ENCODE results near the gene EPX.

EPX gene

DNA sequence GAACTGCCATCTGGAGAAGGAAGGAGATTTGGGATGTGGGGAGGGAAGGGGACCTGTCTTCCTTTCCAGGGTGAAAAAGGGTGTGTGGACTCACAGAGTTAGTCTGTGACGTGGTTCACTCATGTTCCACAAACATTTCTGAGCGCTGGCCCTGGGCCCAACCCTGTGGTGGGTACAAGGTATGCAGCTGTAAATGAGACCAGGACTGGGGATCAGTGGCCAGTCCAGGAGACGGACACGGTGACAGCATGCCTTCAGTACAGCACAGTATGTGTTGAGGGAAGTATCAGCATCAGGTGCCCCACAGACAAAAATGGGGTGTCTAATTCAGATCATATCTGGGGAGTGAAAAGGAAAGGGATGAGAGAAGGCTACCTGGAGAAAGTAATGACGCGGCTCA lies 5.5 kb upstream of the EPX start:
- DNase-seq = no peak

DNA sequence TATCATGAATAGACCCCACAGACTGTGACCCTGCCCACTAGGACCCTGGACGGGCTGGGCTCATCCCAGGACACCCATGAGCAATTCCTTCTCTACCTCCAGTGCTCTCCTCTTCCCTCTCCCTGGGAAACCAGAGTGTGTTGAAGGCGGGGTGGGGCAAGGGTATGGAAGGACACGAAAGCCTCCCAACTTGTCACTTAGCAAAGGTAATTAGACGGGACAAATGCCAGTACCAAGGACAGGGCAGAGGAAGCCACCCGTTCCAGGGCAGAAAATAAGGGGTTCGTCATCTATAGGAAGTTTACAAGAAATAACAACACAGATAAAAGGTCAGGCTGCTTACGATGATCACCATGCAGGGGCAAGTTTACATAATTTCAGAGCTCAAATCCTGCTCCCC lies 4.9 kb upstream of the EPX start:
- DNase-seq = no peak

DNA sequence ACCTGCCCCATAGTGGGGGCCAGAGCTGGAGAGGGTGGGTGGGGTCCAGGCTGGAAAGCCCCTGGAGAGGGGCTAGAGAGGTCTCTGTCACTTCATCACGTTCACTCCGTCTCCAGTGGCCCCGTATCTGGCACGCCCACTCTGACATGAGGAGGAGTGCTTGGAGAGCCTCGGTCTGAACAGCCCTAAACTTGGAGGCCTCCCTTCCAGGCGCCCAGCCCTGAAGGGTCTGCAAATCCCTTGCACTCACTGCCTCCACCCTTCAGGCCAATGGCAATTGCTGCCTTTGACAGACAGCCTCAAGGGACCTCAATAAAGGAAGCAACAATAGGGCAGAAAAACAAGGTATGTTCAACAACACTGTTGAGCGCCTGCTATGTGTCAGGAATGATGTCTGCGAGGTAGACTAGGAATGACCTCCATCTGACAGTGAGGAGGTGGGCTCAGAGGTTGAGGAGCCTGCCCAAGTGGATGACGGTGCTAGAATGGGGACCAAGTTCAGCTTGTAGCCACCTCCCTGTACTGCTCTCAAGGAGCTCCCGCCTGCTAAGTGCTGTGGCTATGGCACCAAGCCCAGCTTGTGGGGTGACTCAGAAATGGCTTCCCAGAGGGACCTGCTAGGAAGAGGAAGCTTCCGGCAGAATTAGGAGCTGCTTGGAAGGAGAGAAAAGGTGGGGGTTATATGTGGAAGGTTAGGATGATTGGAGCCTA lies 2.9 kb upstream of the EPX start:
- DNase-seq = no peak

DNA sequence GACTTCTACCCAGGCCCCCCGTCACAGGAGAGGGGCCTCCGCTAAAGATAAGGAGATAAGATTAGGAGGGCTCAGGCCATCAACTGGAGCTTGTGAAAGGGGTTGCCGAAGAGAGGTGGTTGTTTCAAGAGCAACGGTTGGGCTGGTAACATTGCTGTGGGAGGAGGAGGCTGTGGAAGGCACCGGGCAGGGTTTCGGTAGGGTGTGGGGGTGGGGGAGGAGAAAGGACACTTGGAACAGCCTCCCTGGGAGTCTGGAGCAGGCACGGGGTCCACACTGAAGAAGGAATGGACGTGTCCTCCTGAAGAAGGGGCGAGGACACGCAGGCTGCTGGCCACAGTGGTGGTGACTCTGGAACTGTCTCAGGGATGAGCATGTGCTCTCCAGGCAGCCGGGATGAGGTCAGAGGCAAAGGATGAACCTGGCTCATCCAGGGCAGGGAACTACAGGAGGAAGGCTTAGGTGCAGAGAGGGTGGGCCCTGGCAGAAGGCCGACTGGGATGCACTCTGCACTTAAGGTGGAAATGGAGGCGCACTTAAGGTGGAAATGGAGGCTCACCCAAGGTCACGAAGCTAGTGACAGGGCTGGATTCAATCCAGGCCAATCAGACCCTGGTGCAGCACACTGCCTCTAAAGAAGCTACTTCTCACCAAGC lies 1.2 kb upstream of the EPX start:
- no peak for DNase-seq

DNA sequence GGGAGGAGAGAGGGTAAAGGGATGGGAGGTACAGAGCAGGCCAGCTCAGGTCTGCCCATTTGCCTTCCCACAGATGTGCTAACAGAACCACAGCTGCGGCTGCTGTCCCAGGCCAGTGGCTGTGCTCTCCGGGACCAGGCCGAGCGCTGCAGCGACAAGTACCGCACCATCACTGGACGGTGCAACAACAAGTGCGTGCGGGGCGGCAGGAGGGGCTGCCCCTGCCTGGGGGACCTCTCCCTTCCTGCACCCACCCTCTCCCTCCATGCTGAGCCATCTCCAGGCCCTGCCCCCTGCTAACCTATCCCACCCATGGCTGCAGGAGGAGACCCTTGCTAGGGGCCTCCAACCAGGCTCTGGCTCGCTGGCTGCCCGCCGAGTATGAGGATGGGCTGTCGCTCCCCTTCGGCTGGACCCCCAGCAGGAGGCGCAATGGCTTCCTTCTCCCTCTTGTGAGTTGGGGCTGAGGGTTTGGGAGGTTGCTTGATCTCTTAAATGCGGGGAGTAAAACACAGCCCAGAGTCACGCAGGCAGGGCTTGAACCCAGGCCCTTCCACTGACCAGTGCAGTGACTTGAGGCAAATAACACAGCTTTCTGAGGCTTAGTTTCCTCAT lies 1.2 kb downstream of the EPX start:
- no peak for DNase-seq

DNA sequence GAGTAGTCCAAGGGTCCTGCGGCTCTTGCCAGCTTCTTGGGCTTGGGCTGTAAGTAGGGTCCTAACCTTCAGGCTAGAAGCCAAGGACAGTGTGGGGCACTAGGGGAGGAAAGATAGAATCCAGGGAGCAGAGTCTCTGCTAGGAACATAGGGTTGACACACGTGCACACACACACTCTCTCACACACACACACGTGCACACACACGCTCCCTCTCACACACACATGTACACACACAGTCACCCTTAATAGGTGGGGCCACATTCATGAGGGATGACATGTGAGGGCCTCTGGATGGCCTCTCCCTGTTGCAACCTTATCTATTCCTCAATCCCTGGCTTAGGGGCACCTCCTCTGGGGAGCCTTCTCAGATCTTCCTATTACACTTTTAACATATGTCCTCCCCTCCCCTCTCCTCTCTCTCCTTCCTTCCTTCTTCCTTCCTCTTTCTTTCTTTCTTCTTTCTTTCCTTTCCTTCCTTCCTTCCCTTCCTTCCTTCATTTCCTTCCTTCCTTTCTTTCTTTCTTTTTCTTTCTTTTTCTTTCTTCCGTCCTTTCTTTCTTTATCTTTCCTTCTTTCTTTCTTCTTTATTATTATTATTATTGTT lies 3.1 kb downstream of the EPX start:
- DNase-seq = no peak

DNA sequence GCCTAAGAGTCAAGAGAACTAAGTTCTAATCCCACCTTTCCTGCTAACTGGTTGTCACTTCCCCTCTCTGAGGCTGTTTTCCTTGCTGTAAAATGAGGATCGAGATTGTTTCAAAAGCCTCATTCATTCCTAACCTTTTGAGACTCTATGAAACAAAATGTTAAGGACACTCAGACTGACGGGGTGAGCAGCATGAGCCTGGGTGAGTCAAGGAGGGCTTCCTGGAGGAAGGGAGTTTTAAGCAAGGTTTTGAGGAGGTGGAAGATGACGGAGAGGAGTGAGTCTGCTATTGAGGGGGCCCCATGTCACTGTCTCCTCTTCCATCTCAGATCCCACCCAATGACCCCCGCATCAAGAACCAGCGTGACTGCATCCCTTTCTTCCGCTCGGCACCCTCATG lies 4.1 kb downstream of the EPX start:
- DNase-seq = no peak

DNA sequence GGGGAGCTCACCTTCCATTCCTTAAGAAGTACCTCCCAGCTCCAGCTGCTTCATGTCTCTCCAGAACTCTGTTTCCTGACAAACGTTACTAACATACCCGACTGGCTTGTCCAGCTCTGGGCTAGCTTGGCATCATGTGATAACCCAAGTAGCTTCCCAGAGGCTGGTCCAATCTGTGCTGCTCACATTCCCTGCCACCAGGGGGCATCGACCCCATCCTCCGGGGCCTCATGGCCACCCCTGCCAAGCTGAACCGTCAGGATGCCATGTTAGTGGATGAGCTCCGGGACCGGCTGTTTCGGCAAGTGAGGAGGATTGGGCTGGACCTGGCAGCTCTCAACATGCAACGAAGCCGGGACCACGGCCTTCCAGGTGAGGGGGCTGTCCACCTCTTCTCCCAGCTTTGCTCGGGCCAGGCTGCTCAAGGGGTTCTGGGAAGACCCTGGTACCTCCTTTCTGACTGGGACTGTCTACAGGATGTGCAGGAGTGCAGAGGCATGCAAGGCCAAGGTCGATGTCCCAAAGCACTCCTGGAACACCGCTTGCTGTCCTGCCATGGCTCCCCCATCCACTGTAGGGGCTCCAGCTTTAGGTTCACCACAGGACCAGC lies 7.6 kb downstream of the EPX start:
- no peak for DNase-seq

DNA sequence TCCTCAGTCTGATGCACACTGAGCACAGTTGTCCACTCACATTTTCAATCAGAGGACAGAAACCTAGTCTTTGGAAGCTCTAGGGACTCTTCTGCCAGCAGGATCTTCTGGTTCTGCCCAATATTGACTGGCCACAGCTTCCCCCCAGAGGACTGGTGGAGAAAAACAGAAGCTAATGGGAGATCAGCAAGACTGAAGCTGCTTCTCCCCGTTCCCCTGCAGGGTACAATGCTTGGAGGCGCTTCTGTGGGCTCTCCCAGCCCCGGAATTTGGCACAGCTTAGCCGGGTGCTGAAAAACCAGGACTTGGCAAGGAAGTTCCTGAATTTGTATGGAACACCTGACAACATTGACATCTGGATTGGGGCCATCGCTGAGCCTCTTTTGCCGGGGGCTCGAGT lies 10.3 kb downstream of the EPX start:
- DNase-seq = no peak

DNA sequence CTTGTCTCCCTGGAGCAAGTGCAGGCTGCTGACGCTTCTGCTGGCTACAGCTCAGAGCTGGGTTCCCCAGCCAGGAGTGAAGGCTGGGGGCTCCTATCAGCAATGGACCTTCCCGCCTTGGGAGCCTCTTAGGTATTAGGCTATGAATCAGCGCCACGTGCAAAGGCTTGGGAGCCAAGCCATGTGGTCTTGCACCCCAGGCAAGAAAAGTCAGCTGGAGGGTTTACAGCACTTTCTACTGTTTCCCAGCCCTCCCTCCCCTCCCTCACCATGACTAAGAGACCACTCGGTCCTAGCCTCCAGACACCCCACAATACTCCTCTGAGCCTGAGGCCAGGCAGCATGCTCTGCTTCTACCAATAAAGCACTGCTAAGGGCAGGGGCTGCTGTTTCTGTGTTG lies 12.3 kb downstream of the EPX start:
- no peak for DNase-seq

DNA sequence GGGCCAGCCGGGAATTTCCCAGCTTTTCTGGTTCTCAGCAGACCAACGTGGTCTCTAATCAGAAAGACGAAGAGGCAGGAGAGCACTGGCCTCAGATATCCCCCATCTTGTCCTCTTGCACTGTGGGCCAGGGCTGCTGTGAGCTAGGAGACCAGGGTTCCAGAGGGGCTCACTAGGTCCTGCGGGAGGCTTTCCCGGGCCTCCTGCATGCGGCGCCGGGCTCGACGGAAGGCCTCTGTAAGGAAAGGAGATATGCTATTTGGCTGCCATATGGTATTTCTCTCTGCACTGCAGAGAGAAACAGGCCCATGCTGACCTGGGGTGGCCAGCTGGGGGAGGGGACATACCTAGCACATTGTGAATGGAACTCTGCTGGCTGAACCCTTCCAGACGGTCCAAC lies 13.4 kb downstream of the EPX start:
- no peak for DNase-seq

DNA sequence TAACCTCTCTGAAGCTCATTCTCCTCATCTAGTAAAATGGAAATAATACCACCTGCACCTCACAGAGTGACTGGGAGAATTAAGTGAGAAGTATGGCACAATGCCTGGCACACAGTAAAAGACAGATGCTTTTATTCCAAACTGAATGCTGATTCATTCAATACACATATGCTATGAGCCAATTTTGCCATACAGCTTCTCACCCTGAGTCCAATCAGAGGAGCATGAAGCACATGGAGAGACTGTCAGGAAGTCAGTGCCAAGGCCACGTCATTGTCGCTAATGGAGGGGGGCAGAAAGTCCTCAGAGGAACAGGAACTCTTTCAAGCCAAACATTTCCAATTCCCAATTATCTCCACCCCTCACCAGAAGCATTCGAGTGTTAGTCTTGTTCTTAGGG lies 14.9 kb downstream of the EPX start:
- DNase-seq = no peak

DNA sequence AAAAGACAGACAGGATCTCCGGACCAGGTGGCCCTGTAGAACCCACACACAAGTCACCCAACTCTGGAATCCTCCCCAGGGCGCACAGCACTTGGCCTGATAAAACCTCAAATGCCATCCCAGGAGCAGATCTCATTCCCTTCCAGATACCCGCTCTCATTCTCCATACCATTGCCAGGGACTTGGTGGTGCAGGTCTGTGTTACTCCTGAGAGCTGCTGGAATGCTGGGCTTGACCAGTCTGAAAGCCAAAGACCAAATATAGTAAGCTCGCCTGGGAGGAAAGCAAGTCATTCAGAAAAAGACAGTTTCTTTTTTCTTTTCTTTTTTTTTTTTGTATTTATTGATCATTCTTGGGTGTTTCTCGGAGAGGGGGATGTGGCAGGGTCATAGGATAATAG lies 15.8 kb downstream of the EPX start:
- no peak for DNase-seq

DNA sequence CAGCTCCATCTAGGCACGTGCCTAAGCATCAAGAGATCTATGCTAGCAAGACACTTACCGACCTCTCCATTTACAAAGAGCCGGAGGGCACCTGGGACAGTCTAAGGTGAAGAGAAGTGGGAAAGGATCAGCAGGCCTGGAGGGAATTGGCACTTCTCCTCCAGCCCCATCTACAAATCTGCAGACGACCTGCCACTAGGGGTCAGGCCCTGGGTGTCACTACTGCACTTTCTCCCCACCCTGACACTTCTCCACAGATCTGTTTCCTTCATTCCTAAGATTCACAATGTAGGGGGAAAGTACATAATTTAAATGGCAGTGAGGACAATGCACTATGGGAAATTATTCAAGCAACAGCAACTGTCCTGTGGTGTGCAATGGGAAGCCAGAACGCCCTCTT lies 18.4 kb downstream of the EPX start:
- no peak for DNase-seq

DNA sequence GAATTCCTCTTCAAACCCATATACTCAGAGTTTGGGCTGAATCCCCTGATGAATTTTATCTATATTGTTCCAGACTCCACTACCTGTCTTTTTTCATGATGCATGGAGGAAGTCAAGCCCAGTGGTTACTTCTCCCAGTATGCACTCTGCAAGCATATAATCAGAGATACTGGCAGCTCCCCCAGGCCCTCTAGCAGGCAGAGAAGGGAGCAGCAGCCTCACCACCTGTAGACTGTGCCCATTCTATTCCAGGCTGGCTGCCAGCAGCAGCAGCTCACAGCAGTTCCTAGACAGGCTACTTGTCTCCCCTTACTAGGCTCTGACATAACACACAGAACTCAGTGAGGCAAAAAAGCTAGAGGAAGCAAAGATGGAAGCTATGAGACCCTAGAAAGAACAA lies 23.2 kb downstream of the EPX start:
- DNase-seq = no peak

DNA sequence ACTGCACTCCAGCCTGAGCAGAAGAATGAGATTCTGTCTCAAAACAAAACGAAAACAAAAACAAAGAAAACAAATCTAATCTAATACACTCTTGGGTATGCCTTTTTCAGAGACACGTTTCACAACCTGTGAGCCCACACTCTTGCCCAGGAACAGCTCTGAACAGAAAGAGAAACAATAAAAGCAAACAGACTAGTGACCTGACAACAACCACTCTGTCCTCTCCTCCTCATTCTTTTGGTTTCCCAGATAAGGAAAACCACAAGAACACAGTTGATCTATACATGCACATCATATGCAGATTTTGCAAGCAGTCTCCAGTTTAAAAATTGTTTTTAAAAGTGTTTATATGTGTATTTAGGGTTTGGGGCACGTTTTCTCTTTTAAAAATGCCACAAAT lies 25.2 kb downstream of the EPX start:
- no peak for DNase-seq

DNA sequence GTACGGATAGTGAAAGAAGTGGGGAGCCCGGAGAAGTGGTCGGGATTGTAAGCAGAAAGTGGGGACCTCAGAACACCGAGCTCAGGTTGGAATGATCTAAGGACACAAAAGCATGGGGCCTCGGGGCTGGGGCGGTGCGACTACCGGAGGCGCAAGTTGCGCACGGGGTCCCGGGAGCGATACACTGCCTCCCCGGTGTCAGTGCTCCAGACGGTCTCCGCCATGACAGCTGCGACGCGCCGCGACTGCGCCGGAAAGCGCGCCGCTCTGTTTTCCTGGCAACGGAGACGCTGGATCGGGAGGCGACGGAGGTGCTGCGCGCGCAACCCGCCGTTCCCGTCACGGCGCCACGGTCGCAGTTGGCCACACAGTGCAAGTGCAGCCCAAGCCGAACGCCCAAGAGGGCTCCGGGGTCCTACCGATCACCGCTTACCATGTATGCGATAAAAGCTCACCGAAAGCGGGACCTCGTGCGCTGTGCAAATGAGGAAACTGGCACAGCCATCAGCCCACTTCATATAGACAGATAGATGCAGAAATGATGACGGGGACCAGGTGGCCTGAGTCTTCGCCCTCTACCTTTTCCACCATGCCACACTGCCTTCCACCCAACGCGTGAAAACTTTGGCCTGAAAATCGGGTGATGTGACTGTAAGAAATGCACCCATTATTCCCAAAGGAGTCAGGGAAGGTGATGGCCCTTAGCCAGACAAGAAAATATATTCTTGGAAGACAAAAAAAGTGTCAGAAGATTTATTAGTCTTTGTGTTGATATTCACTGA lies 26.7 kb downstream of the EPX start, which contains the start of gene MKS1:
TSS of gene MKS1 (minus strand) at position 249 of the 782 bp plus-strand sequence. CDS start at position 224, 25 bp downstream.
- DNase-seq = peak; percentile 90

DNA sequence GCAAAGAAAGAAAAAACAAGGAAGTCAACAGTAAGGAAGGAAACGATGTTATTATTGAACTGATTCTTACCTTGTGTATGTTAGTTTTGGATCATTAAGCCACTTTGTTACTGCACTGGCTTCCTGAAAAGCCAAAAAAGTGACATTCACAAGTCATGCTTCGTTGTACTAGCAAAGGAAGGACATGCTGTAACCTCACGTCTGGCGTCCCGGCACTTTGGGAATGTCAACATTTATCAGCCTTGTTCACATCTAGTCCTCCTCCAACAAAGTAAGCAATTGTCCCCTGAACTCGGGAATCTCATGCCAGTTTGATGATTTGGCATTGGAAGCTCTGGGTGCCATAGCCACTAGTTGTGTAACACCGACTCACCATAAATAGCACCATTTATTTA lies 27.3 kb downstream of the EPX start:
- DNase-seq = no peak

DNA sequence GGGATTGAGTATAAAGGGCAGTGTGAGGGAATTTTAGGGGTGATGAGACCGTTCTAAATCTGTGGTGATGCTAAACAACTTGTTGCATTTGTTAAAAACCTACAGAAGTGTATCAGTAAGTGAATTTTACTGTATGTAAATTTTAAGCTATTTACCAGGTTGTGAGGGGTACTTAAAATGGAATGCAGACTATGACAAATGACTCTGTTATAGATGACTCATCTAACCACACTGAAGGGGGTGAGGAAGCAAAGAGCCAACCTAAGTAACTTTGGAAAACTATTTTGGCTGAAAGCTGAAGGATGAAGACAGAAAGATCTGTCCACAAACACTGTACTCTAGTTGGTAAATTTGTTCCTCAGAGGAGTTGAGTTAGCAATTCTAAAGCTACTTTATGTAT lies 31.8 kb downstream of the EPX start:
- no peak for DNase-seq

DNA sequence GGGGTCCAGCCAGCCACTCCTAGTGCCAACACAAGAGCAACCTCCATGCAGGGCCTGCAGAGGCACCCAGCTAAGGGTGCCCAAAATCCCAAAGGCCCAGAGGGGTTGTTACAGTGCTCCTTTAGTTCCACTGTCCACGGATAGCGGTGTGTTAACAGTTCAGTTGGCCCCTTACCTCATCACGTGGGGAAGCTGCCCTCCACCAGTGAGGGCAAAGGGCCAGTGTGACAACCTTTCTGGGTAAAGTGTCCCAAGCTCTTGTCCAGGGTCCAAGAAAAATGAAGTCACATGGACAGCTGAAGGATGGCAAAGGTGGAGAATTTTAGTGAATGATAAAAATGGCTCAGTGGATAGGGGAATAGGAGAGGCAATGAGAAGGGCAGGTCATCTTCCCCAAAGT lies 35.2 kb downstream of the EPX start:
- no peak for DNase-seq

DNA sequence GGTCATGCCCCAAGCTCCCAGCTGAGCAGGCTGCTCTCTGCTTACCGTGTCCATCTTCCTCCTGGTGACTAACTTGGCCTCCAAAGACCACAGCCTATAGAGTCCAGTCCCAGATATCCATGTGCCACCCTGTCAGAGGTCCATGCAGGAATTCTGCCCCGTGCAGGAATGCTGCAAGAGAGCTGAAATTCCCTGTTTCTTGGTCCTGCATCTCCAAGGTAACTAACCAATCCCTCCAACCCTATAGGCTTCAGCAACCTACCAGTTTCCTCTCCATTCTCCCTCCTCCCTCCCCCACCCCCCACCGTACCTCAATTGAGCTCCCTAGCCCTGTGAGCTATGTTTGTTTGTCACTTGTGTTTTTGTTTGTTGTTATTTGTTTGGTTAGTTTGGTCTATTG lies 36.2 kb downstream of the EPX start:
- DNase-seq = no peak

DNA sequence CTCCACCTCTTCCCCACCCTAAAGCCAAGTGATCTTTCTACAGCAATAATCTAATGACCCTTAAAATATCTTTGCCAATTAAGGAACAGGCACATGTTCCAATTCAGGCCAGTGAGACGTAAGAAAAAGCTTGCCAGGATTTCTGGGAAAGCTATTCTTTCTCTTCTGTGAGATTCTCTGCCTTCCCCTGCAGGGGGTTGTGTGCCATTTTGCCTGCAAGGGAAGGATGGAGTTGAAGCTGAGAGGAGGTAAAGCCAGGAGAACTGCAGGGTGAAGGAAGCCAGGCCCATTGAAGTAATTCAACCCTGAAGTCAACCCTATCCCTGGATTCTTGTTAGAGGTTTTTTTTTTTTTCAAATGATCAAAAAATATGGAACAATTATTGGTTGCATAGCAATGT lies 36.9 kb downstream of the EPX start:
- no peak for DNase-seq

DNA sequence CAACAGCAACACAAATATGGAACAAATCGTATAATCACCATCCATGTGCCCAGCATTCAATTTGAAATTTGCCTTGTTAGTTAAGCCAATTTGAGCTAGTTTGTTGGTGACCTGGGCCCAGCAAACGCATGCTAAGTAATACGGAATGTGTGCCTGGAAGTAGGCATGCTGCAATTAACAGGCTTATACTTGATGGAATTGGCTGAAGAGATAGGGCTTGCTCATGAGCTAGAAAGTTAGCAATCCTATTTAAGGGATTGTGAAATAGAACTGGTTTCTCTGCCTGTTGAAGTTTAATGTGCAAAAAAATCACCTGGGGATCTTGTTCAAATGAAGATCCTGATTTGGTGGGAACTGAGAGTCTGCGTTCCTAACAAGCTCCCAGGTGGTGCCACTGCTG lies 37.4 kb downstream of the EPX start:
- DNase-seq = no peak

All from amniotic stem cell (primary cell).